Fibroblast of the aortic adventitia (primary cell): ENCODE measurements around the gene IGSF6. TPM values are rescaled to one million over a fixed set of nuclear protein-coding genes. Genes with fewer than 3 reads are reported as not detected.
A peak's percentile ranks its signal among the peaks of the same experiment; 100 is the strongest.
"Not testable (repeated sequence)": the region's sequence is repeated elsewhere in the genome, so short reads cannot be mapped to it uniquely, and the experiment has no call there.

Experiments
- DNase-seq: peaks from one replicate; pipeline ENCODE4 v3.0.0-alpha.2; 2010; ENCODE audit warnings: low read depth
- H3K4me3 ChIP-seq: 2 replicates; pipeline ENCODE4 v1.5.1; 2011; ENCODE audit warnings: low read depth, mild to moderate bottlenecking, control low read depth, low read length, moderate library complexity
- total RNA-seq: library from RNA; depleted of rRNA; stranded (reverse); fragments of >200 nt; gene quantifications from 2 replicates; pipeline ENCODE4 v1.2.3, GENCODE V29; 2012; ENCODE audit warnings: low replicate concordance
- TF ChIP-seq, protein P1 (sequence below): IDR thresholded peaks from 2 replicates; pipeline ENCODE4 v1.5.1; 2011; ENCODE audit warnings: mild to moderate bottlenecking, low read length, control low read depth, inconsistent platforms; ENCODE audit not compliant: insufficient read depth

The IGSF6 gene
- total RNA-seq, 1 donor: not detected

DNA sequence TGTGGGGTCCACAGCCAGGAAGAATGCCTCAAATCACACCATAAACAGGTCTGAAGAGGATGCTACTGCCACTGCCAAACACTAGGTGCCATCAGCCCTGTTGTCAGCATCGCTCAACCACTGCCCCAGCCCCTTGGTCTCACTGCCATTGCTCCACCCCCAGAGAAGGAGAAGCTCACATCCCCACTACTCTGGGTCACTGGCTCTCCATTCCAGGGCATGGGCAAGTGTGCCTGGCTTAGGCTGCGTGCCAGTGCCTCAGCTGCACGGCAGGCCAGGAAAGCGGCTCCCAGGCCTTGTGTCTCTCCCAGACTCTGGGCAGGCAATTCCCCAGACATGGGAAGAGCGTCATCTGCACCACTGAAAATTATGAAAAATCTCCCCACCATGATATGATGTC lies 1.2 kb upstream of the IGSF6 start:
- TF ChIP-seq, protein P1, sequence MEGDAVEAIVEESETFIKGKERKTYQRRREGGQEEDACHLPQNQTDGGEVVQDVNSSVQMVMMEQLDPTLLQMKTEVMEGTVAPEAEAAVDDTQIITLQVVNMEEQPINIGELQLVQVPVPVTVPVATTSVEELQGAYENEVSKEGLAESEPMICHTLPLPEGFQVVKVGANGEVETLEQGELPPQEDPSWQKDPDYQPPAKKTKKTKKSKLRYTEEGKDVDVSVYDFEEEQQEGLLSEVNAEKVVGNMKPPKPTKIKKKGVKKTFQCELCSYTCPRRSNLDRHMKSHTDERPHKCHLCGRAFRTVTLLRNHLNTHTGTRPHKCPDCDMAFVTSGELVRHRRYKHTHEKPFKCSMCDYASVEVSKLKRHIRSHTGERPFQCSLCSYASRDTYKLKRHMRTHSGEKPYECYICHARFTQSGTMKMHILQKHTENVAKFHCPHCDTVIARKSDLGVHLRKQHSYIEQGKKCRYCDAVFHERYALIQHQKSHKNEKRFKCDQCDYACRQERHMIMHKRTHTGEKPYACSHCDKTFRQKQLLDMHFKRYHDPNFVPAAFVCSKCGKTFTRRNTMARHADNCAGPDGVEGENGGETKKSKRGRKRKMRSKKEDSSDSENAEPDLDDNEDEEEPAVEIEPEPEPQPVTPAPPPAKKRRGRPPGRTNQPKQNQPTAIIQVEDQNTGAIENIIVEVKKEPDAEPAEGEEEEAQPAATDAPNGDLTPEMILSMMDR: no peak
- H3K4me3 ChIP-seq: no peak overlapping the region
- no peak for DNase-seq

DNA sequence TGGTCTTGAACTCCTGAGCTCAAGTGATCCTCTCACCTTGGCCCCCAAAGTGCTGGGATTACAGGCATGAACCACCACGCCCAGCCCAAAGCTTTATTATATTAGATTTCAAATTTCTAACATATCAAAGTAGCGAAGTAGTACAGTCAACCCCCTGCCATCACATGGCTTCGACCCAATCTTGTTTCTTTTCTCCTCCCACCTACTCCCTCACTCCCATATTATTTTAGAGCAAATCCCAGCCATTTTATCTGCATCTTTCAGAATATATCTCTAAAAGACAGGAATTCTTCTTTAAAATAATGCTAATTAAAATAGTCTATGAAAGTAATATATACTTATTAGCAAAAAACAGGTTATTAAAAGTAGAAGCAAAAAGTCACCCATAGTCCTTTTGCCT lies 893 bp downstream of the IGSF6 start:
- no peak overlapping the region for H3K4me3 ChIP-seq
- DNase-seq: no peak
- TF ChIP-seq, protein P1: no peak

DNA sequence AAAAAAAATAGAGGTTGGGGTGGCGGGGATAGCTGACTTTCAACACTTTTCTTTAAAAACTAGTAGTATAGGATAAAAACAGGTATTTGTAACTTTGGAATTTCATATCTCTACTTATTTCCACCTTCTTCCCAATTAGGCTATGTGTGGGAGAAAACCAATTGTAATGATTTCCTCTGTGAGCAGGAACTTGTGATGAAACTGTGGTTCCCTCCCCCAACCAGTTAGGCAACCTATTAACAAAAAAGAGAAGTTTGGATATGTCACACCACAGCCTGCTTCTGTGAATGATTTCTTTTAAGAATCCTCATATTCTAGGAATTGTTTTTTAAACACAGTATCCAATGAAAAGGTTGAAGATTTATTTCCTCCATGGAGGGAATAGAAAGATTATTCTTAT lies 1.9 kb downstream of the IGSF6 start:
- H3K4me3 ChIP-seq: no peak overlapping the region
- TF ChIP-seq, protein P1: no peak
- no peak for DNase-seq

DNA sequence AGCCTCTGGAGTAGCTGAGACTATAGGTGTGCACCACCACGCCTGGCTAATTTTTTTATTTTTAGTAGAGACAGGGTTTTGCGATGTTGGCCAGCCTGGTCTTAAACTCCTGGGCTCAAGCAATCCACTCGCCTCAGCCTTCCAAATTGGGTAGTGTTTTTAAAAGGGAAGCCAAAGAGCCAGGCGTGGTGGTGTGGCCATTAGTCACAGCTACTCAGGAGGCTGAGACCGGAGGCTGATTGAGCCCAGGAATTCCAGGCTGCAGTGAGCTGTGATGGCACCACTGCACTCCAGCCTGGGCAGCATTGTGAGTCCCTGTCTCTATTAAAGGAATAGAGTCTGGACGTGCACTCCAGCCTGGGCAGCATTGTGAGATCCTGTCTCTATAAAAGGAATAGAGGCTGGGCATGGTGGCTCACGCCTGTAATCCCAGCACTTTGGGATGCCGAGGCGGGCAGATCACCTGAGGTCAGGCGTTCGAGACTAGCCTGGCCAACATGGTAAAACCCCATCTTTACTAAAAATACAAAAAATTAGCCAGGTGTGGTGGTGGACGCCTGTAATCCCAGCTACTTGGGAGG lies 2.5 kb downstream of the IGSF6 start:
- H3K4me3 ChIP-seq, DNase-seq: not testable (repeated sequence)

DNA sequence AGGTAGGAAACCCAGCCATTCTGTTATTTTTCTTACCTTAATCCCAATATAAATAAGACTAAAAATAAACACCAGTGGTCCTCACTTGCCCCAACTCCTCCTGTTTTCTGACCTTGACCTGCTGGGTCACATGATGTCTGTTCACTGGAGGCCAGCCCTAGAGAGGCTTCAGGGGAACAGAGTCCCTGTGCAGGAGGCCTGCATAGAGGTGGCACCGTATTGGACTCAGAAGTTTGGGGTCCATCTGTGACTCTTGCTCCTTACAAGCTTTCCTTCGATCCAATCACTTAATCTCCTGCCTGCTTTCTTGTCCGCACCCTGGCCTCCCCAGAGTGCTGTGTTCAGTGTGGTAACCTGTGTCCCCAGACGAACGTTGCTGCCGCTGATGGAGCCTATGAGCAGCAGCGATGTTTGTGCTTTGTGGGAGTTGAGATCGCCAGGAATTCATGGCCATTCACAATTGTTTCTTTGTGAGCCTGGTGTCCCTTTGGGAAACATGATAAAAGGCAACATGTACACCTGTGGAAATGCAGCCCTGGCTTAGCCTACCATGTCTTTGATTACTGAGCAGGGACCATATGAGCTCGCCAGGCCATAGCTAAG lies 4.7 kb downstream of the IGSF6 start:
- TF ChIP-seq, protein P1: no peak
- no peak for DNase-seq
- H3K4me3 ChIP-seq: no peak overlapping the region

DNA sequence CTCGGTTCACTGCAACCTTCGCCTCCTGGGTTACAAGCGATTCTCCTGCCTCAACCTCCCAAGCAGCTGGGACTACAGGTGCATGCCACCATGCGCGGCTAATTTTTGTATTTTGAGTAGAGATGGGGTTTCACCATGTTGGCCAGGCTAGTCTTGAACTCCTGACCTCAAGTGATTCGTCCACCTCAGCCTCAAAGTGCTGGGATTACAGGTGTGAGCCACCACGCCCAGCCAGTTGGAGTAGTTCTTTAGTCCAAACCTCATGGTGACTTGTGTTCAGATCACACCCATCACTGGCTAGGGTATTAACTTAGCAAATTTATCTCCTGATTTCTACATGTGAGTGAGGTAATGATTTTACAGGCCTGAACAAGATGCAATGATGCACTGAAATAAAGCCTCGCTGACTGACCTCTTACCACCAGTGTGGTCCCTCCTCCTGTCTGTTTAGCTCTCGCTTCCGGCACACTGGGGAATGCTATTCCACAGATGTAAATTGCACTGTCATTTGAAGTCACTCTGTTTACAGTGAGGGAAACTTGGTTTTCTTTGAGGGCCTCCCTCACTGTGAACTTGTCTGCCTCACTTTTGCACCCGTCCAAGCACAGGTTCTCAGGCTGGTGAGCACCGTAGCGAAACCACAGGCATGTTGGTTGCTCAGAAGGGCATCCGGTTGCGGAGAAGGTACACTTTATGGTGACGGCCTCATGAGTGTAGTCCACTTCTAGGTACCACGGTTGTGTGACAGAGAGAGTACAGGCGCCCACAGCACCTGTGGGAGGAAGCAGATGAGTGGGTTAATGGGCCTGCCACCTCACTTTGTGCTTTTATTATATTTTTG lies 5.5 kb downstream of the IGSF6 start:
- no peak for DNase-seq
- no peak overlapping the region for H3K4me3 ChIP-seq
- TF ChIP-seq, protein P1: no peak

DNA sequence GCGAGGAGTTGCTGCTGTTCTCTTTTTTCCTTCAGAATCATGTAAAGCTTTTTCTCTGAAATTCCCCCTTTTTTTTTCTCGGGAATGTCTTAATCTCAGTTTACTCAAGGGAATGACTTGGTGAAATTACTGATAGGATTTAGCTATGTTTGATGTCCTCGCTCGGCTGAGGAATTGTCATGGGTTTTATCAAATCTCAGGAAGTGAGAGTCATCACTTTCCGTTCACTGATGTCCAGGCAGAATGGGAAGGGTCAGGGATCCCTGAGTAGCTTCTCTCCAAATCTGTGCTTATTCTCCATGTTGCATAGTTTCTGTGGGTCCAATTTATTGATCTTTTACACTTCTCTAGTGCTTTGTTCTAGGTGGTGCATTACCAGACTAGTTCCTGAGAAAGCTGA lies 6.3 kb downstream of the IGSF6 start:
- TF ChIP-seq, protein P1: no peak
- peak; percentile 20 for DNase-seq
- no peak overlapping the region for H3K4me3 ChIP-seq
